Nephron (organoid): ENCODE measurements around the gene COMMD3.
A peak's percentile ranks its signal among the peaks of the same experiment; 100 is the strongest.
"Not testable (repeated sequence)": the region's sequence is repeated elsewhere in the genome, so short reads cannot be mapped to it uniquely, and the experiment has no call there.

Experiments
- H3K27ac Mint-ChIP-seq, 3 experiments: 2 replicates each; pipeline ENCODE4 v1.8.0; 2020; ENCODE audit warnings: mixed read lengths in 3 of 3, mild to moderate bottlenecking in 2 of 3, moderate library complexity in 1 of 3
- H3K27me3 Mint-ChIP-seq: 2 replicates; pipeline ENCODE4 v1.8.0; 2021; ENCODE audit warnings: low read depth, mild to moderate bottlenecking, moderate library complexity, mixed read lengths
- H3K36me3 Mint-ChIP-seq: 2 replicates; pipeline ENCODE4 v1.8.0; 2020; ENCODE audit warnings: low read depth, mixed read lengths
- H3K4me1 Mint-ChIP-seq: 2 replicates; pipeline ENCODE4 v1.8.0; 2020; ENCODE audit warnings: mixed read lengths
- H3K4me3 Mint-ChIP-seq, 3 experiments: 2 replicates each; pipeline ENCODE4 v1.8.0; 2020; ENCODE audit warnings: mild to moderate bottlenecking in 3 of 3, mixed read lengths in 3 of 3, moderate library complexity in 2 of 3
- H3K9me3 Mint-ChIP-seq: 2 replicates; pipeline ENCODE4 v1.8.0; 2020; ENCODE audit warnings: mixed read lengths
- TF ChIP-seq, protein P1 (sequence below), 3 experiments: fragments of 200-600 bp; sonication (generic); IDR thresholded peaks; one replicate each; pipeline ENCODE4 v1.5.0; 2021; ENCODE audit warnings: antibody characterized with exemption in 3 of 3; ENCODE audit not compliant: unreplicated experiment in 3 of 3

COMMD3 gene

GRCh38 chr10:22346096-22346661 is 30.0 kb downstream of the COMMD3 start:
- H3K4me1 Mint-ChIP-seq = peaks cover 36% of the 10 kb centered on the region
- H3K27me3 Mint-ChIP-seq = peaks cover 88% of the 10 kb centered on the region
- no peaks in the 10 kb centered on the region for H3K36me3 Mint-ChIP-seq
- H3K9me3 Mint-ChIP-seq = peaks cover 6% of the 10 kb centered on the region
- no peak overlapping the region for H3K27ac Mint-ChIP-seq
- TF ChIP-seq, protein P1, sequence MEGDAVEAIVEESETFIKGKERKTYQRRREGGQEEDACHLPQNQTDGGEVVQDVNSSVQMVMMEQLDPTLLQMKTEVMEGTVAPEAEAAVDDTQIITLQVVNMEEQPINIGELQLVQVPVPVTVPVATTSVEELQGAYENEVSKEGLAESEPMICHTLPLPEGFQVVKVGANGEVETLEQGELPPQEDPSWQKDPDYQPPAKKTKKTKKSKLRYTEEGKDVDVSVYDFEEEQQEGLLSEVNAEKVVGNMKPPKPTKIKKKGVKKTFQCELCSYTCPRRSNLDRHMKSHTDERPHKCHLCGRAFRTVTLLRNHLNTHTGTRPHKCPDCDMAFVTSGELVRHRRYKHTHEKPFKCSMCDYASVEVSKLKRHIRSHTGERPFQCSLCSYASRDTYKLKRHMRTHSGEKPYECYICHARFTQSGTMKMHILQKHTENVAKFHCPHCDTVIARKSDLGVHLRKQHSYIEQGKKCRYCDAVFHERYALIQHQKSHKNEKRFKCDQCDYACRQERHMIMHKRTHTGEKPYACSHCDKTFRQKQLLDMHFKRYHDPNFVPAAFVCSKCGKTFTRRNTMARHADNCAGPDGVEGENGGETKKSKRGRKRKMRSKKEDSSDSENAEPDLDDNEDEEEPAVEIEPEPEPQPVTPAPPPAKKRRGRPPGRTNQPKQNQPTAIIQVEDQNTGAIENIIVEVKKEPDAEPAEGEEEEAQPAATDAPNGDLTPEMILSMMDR (IDR thresholded peaks at IDR 0.05; ENCODE audit: unreplicated experiment in 3 of 3) = no peak
- H3K4me3 Mint-ChIP-seq = peak overlapping the region; percentile 24 to 78 (median 63)

GRCh38 chr10:22349755-22350154 is 33.6 kb downstream of the COMMD3 start:
- peaks cover 6% of the 10 kb centered on the region for H3K9me3 Mint-ChIP-seq
- TF ChIP-seq, protein P1 (IDR thresholded peaks at IDR 0.05; ENCODE audit: unreplicated experiment in 3 of 3) = no peak
- H3K4me1 Mint-ChIP-seq = peaks cover 10% of the 10 kb centered on the region
- no peak overlapping the region for H3K27ac Mint-ChIP-seq
- peaks cover 52% of the 10 kb centered on the region for H3K27me3 Mint-ChIP-seq
- no peaks in the 10 kb centered on the region for H3K36me3 Mint-ChIP-seq
- H3K4me3 Mint-ChIP-seq = no peak overlapping the region

DNA sequence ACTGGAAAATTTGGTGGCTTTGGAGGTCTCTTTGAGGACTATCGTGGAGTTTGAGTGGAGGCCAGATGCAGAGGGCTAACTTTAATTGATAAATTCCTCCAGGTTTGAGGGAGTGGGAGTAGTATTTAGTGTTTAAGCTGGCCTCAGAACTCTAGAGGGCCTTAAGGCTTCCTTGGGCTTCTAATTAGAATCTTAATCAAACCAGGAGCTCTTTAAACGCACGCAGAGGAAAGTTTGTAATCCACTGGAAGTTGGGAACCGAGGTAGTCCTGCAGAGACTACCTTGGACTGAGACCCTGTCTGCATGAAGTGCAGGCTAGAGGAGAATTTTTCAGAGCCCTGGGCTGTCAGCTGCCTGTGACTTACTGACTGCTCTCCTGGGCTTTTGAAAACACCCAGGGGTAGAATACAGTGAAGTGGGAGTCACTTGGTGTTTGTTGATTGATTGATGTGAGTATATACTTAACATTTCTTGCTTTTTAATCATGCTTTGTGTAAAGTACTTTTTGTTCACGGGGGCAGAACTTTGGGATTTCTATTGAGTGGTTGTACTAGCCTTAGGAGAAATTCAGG is 35.0 kb downstream of the COMMD3 start:
- Mint-ChIP-seq H3K27me3 (peaks cover 38% of the 10 kb centered on the region), H3K36me3 (no peaks in the 10 kb centered on the region), H3K4me1 (peaks cover 3% of the 10 kb centered on the region), H3K9me3 (peaks cover 3% of the 10 kb centered on the region), H3K27ac (no peak overlapping the region), H3K4me3 (no peak overlapping the region)
- TF ChIP-seq, protein P1 (IDR thresholded peaks at IDR 0.05; ENCODE audit: unreplicated experiment in 3 of 3) = no peak

- Mint-ChIP-seq H3K9me3 (no peaks in the 10 kb centered on the region), H3K27me3 (no peaks in the 10 kb centered on the region), H3K27ac (no peak overlapping the region), H3K4me1 (no peaks in the 10 kb centered on the region), H3K36me3 (no peaks in the 10 kb centered on the region), H3K4me3 (no peak overlapping the region)
- TF ChIP-seq, protein P1 (IDR thresholded peaks at IDR 0.05; ENCODE audit: unreplicated experiment in 3 of 3) = no peak
These were observed 40.2 kb downstream of the COMMD3 start for GRCh38 chr10:22356324-22356873.

- H3K27ac Mint-ChIP-seq, H3K4me3 Mint-ChIP-seq, H3K27me3 Mint-ChIP-seq, H3K4me1 Mint-ChIP-seq, H3K9me3 Mint-ChIP-seq, H3K36me3 Mint-ChIP-seq: not testable (repeated sequence)
These were observed 41.6 kb downstream of the COMMD3 start for GRCh38 chr10:22357770-22358169.

DNA sequence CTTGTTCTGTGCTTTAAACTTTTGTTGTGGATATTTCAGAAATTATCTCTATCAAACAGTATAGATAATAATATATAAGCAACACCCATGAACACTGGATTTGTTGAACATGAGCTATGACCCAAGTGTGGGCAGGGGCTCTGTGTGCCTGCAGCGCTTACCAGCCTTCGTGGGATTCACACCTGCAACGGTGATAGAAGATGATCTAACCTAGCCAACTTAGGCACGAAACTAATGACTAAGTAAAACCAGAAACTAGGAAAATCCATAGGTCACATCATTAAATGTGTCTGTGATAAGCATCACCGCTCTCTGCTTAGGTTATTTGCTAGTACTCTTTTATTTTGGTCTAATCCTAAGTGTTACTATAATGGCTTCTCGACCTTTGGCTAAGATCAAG is 47.1 kb downstream of the COMMD3 start:
- Mint-ChIP-seq H3K9me3 (no peaks in the 10 kb centered on the region), H3K27ac (no peak overlapping the region), H3K36me3 (no peaks in the 10 kb centered on the region), H3K4me3 (no peak overlapping the region), H3K4me1 (peaks cover 5% of the 10 kb centered on the region), H3K27me3 (no peaks in the 10 kb centered on the region)
- TF ChIP-seq, protein P1 (IDR thresholded peaks at IDR 0.05; ENCODE audit: unreplicated experiment in 3 of 3) = no peak
